Naive thymus-derived CD8-positive, alpha-beta T cell (primary cell): Measurements from ENCODE around the gene MGAT4B. TPM values are rescaled to one million over a fixed set of nuclear protein-coding genes. Genes with fewer than 3 reads are reported as not detected.

Source experiments
- ATAC-seq, 2 donors: fragments of 150-1000 bp; cut with Tn5 transposase in 1 of 2; sonication (Bioruptor Pico), chemical (Tn5 transposase) in 1 of 2; 1 replicate in 1 of 2; 2 replicates in 1 of 2; pipeline ENCODE4 v1.10.0; 2021; ENCODE audit warnings: mild to moderate bottlenecking in 2 of 2, moderate library complexity in 2 of 2
- POLR2A ChIA-PET: fragments of 350-600 bp; sonication (Branson Sonifier 250); formaldehyde crosslinking; loops from one replicate; lab custom pipeline; 2021; ENCODE audit warnings: antibody characterized with exemption; lab: Charles Lee
- DNase-seq, 10 donors: peaks; one replicate each; pipeline versions ENCODE4 v3.0.0 to v3.0.0-alpha.2; 2020 to 2022
- H3K27ac Mint-ChIP-seq, 10 donors: one replicate each; pipeline ENCODE4 v1.8.0; 2020 to 2022; ENCODE audit warnings: mild to moderate bottlenecking in 10 of 10, mixed read lengths in 10 of 10, moderate library complexity in 4 of 10, inconsistent platforms in 1 of 10
- H3K27me3 Mint-ChIP-seq, 5 donors: one replicate each; pipeline ENCODE4 v1.8.0; 2021 to 2022; ENCODE audit warnings: mixed read lengths in 5 of 5
- H3K36me3 Mint-ChIP-seq, 3 donors: one replicate each; pipeline ENCODE4 v1.8.0; 2020 to 2022; ENCODE audit warnings: mixed read lengths in 3 of 3, mild to moderate bottlenecking in 2 of 3, inconsistent platforms in 1 of 3
- H3K4me1 Mint-ChIP-seq, 4 donors: one replicate each; pipeline ENCODE4 v1.8.0; 2021 to 2022; ENCODE audit warnings: mixed read lengths in 4 of 4
- H3K4me3 Mint-ChIP-seq, 10 donors: one replicate each; pipeline ENCODE4 v1.8.0; 2020 to 2022; ENCODE audit warnings: mild to moderate bottlenecking in 10 of 10, mixed read lengths in 10 of 10, moderate library complexity in 6 of 10, inconsistent platforms in 1 of 10
- H3K9me3 Mint-ChIP-seq, 9 donors: one replicate each; pipeline ENCODE4 v1.8.0; 2020 to 2022; ENCODE audit warnings: mixed read lengths in 9 of 9, mild to moderate bottlenecking in 3 of 9, inconsistent platforms in 1 of 9, moderate library complexity in 1 of 9
- polyA plus RNA-seq, 3 donors: library from polyadenylated mRNA; unstranded; fragments of 300-500 nt; fragmentation: Illumina TruSeq; gene quantifications; one replicate each; pipeline ENCODE4 v1.2.3, GENCODE V29; 2021
- total RNA-seq, 8 experiments: library from RNA in 2 of 8; stranded (reverse) in 2 of 8; gene quantifications; one replicate each; pipeline ENCODE4 v1.2.3 and lab custom pipeline; 2021 to 2026

MGAT4B gene
- total and polyA plus RNA-seq, 5 experiments from 2014 or later, result 7.8 to 175 (median 20.9) TPM

- POLR2A ChIA-PET, result interaction anchor here (0.6 to 5.3 kb wide), 5 partner anchors 23 to 274 kb away, joined by 3 to 41 read pairs (median 7); partner anchors contain the start of genes HNRNPH1, RNF130 and SQSTM1
- Mint-ChIP-seq H3K9me3 (no peaks in the 10 kb centered on the region), H3K27me3 (peaks cover 0 to 2% (median 0%) of the 10 kb centered on the region in 5 donors), H3K4me1 (peaks cover 21 to 43% (median 38%) of the 10 kb centered on the region in 4 donors), H3K4me3 (peak overlapping the region in 2 of 10 donors; percentile 1 to 65), H3K36me3 (peaks cover 0 to 16% (median 2%) of the 10 kb centered on the region in 3 donors), H3K27ac (no peak overlapping the region)
- ATAC-seq (no peak), DNase-seq (no peak)
These were observed 8.9 kb downstream of the MGAT4B start for GRCh38 chr5:179797741-179798140.

DNA sequence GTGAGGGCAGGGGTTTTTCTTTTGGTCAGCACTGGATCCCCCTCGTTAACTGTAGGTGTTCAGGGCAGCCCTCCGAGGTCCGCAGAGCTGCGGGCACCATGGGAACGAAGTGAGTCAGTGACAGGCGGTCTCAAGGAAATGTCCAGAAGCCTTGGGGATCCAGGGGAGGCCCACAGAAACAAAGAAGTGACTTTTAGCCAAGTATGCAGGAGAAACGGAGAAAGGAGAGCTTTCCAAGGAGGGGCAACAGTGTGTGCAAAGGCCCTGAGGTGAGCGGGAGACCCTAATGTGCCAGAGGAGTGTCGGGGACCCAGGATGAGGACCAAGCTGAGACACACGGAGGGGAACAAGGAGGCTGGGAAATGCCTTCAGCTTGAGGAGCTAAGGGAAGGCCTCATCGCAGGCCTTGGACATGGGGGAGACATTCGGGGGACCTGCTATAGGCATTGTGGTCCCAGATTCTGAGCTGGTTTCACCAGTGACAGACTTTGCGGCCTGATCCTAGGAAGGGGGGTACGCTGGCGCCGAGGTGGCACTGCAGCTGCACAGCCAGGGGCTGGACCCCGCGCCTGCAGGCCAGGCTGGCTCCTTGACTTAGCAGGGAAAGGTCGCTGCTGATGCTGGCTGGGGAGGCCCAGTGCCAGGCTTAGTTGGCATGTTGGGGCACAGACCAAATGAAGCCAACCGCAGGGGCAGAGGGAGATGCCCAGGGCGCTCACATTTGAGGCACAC is 9.6 kb downstream of the MGAT4B start:
- POLR2A ChIA-PET, result interaction anchor here (0.5 to 5.3 kb wide), 11 partner anchors 9 to 457 kb away, joined by 3 to 41 read pairs (median 4); partner anchors contain the start of genes HNRNPH1, RNF130 and SQSTM1
- peaks cover 0 to 16% (median 2%) of the 10 kb centered on the region in 3 donors for H3K36me3 Mint-ChIP-seq
- peaks cover 22 to 42% (median 37%) of the 10 kb centered on the region in 4 donors for H3K4me1 Mint-ChIP-seq

GRCh38 chr5:179795863-179796833 is 10.5 kb downstream of the MGAT4B start:
- Mint-ChIP-seq H3K4me1 (peaks cover 18 to 37% (median 32%) of the 10 kb centered on the region in 4 donors), H3K27ac (peak overlapping the region in 5 of 10 donors; percentile 8 to 68 (median 29)), H3K9me3 (no peaks in the 10 kb centered on the region), H3K4me3 (peak overlapping the region; percentile 62 to 82 (median 67)), H3K36me3 (peaks cover 0 to 14% (median 0%) of the 10 kb centered on the region in 3 donors), H3K27me3 (no peaks in the 10 kb centered on the region)
- POLR2A ChIA-PET, result interaction anchor here (0.5 to 5.3 kb wide), 9 partner anchors 10 to 275 kb away, joined by 3 to 41 read pairs (median 4); partner anchors contain the start of genes HNRNPH1, RNF130 and SQSTM1
- peak; percentile 62 to 68 for ATAC-seq
- DNase-seq, result peak; percentile 44 to 76 (median 60)

More for the DNA sequence above, 9.6 kb downstream of the MGAT4B start:
- Mint-ChIP-seq H3K4me3 (peak overlapping the region; percentile 62 to 82 (median 67)), H3K9me3 (no peaks in the 10 kb centered on the region), H3K27me3 (peaks cover 0 to 2% (median 0%) of the 10 kb centered on the region in 5 donors), H3K27ac (peak overlapping the region in 5 of 10 donors; percentile 43 to 68 (median 48))
- DNase-seq, result no peak
- ATAC-seq, result no peak

- H3K9me3 Mint-ChIP-seq, result no peaks in the 10 kb centered on the region
These were observed 11.4 kb downstream of the MGAT4B start for GRCh38 chr5:179795049-179795862.

DNA sequence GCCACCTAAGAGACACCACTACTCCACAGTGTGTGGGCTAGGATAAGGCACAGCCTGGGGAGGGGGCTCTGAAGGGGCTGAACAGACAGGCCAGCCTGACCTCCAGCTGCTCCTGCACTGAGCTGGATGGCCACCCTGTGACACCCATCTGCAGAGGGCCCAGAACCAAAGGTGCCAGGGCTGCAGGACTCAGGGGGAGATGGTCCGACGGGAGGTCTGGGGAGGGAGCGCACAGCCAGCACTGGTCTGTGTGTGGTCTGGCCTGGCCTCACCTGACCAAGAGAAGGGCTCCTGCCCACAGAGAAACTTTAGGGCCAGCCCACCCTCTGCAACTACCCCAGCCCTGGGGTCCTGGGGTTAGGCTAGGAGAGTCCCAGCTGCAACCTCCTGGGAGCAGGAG is 12.1 kb downstream of the MGAT4B start:
- ATAC-seq, result no peak
- peaks cover 18 to 37% (median 32%) of the 10 kb centered on the region in 4 donors for H3K4me1 Mint-ChIP-seq
- peak overlapping the region; percentile 52 to 82 (median 69) for H3K4me3 Mint-ChIP-seq
- H3K36me3 Mint-ChIP-seq, result peaks cover 0 to 10% (median 0%) of the 10 kb centered on the region in 3 donors
- H3K9me3 Mint-ChIP-seq, result no peaks in the 10 kb centered on the region
- H3K27ac Mint-ChIP-seq, result peak overlapping the region in 8 of 10 donors; percentile 5 to 89 (median 80)
- H3K27me3 Mint-ChIP-seq, result no peaks in the 10 kb centered on the region
- POLR2A ChIA-PET, result interaction anchor here (0.8 to 5.3 kb wide), 9 partner anchors 9 to 171 kb away, joined by 3 to 41 read pairs (median 6); partner anchors contain the start of genes HNRNPH1, MAML1 and SQSTM1
- DNase-seq, result no peak

More at GRCh38 chr5:179795049-179795862, 11.4 kb downstream of the MGAT4B start:
- ATAC-seq (peak in 1 of 2 donors; percentile 20), DNase-seq (no peak)
- POLR2A ChIA-PET, result interaction anchor here (0.5 to 5.3 kb wide), 12 partner anchors 9 to 172 kb away, joined by 3 to 41 read pairs (median 6); partner anchors contain the start of genes HNRNPH1, MAML1 and SQSTM1
- peaks cover 0 to 14% (median 0%) of the 10 kb centered on the region in 3 donors for H3K36me3 Mint-ChIP-seq
- peak overlapping the region in 6 of 10 donors; percentile 29 to 82 (median 72) for H3K27ac Mint-ChIP-seq
- H3K27me3 Mint-ChIP-seq, result no peaks in the 10 kb centered on the region
- H3K4me3 Mint-ChIP-seq, result peak overlapping the region; percentile 52 to 82 (median 69)
- H3K4me1 Mint-ChIP-seq, result peaks cover 18 to 37% (median 32%) of the 10 kb centered on the region in 4 donors

- Mint-ChIP-seq H3K27ac (peak overlapping the region in 7 of 10 donors; percentile 82 to 90 (median 88)), H3K9me3 (no peaks in the 10 kb centered on the region), H3K4me3 (peak overlapping the region; percentile 57 to 82 (median 69)), H3K36me3 (peaks cover 0 to 6% (median 0%) of the 10 kb centered on the region in 3 donors), H3K27me3 (no peaks in the 10 kb centered on the region), H3K4me1 (peaks cover 18 to 37% (median 31%) of the 10 kb centered on the region in 4 donors)
- ATAC-seq, result no peak
- DNase-seq, result no peak
- POLR2A ChIA-PET, result interaction anchor here (0.5 to 5.3 kb wide), 12 partner anchors 8 to 171 kb away, joined by 3 to 41 read pairs (median 5); partner anchors contain the start of genes HNRNPH1, MAML1 and SQSTM1
These were observed 12.5 kb downstream of the MGAT4B start for GRCh38 chr5:179794171-179794570.

DNA sequence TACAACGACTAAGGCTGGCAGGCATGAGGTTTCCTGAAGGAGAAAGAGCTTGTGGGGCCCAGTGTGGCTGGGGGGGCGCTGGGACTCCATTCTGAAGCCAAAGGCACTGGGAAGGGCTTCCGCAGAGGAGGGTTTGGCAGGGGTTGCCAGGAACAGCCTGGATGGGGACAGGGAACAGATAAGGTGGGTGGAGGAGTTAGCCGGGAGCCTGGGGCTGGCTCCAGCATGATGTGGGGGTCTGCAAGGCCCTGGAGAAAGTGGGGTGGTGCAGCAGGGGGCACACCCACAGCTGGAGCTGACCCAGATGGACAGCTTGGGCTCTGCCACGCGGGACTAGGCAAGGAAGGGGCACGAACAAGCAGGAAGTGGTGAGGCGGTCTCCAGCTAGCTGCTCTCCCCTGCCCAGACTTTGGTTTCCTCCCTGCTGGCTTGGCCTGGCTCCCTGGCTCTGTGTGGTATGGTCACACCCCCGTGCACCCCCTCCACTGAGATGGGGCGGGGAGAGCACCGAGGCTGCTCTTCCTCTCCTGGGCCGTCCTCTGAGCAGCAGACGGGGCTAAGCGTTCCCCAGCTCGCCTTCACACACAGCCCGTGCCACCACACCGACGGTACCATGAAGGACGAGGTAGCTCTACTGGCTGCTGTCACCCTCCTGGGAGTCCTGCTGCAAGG is 13.1 kb downstream of the MGAT4B start, which contains the start of gene LTC4S:
LTC4S (plus strand) TSS at position 519 of the 672 bp plus-strand sequence; CDS start at position 614, 95 bp downstream.
- Mint-ChIP-seq H3K36me3 (peaks cover 0 to 3% (median 0%) of the 10 kb centered on the region in 3 donors), H3K27me3 (no peaks in the 10 kb centered on the region), H3K27ac (peak within 1 kb of the TSS; percentile 78 to 90 (median 88)), H3K4me1 (peaks cover 18 to 37% (median 31%) of the 10 kb centered on the region in 4 donors), H3K9me3 (peaks cover 0 to 1% (median 0%) of the 10 kb centered on the region in 9 donors), H3K4me3 (peak within 1 kb of the TSS; percentile 57 to 82 (median 69))
- peak; percentile 59 to 78 for ATAC-seq
- DNase-seq, result peak in 9 of 10 donors; percentile 32 to 84 (median 51)
- POLR2A ChIA-PET, result interaction anchor here (0.5 to 5.3 kb wide), 10 partner anchors 9 to 170 kb away, joined by 3 to 41 read pairs (median 6); partner anchors contain the start of genes HNRNPH1, MAML1 and SQSTM1

DNA sequence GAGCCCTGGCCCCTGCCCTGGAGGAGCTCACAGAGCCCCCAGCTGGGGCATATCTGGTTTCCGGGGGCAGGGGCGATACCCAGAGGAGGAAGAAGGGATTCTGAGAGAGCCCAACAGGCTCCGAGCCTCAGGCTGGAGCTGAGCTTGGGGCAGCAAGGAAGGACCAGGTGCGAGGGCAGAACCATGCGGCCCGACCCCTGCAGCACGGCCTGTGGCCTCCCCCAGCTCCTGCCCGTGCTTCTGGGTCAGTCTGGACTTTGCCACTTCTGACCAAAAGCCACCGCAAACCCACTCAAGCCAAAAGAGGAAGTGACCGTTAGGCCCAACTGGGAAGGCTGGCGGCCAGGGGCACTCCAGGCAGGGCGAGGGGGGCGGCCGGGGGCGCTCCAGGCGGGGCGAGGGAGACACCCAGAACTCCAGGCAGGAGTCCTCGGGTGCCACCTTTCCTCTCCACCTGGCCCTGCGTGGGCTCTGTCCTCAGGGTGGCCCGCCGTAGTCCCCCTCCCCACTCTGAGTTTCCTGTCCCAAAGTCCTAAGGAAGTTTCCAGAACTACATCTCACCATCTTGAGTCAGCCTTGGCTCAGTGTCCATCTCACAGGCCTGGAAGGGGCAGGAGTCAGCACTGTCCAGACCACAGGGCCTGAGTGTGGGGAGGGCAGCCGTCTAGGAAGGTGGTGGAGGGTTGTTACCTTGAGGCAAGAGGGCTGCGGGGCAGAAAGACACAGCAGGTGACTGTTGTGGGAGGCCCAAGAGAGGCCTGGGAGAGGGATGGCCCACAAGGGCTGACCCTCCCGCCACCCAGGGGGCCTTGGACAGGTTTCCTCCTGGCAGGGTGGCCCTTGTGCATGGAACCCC is 13.8 kb downstream of the MGAT4B start:
- H3K9me3 Mint-ChIP-seq, result peaks cover 0 to 3% (median 0%) of the 10 kb centered on the region in 9 donors
- ATAC-seq, result no peak

DNA sequence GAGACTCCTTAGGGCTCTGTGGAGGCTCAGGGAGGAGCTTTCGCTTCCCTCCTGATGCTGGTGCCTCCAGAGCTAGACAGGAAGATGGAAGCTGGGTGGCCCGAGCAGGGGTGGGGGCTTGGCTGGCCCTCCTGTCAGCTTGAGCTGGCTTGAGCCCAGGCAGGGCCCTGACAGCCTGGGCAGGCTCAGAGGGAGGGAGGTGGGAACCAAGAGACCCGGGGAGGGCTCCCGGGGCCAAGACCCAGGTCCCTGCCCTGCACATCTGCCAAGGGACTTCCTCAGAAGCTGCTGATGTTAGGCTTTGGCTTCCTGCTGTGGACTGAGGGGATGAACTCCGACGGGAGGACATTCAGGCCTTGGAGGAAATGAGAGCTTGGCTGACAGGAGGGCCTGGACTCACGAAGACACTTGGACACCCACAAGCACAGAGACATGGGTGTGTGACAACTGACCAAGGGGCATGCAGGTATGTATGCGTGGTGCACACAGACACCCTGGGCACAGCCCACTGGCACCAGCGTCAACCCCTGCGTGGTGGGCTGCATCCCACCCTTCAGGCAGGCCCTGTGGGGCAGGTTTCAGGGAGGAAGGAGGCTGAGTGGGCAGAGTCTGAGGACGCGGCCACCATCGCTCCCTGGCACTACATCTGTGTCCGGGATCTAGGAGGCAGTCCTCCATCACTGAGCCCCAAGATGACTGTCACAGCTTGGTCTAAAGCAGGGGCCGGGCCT is 14.6 kb downstream of the MGAT4B start:
- Mint-ChIP-seq H3K9me3 (peaks cover 0 to 3% (median 0%) of the 10 kb centered on the region in 9 donors), H3K36me3 (peaks cover 0 to 3% (median 0%) of the 10 kb centered on the region in 3 donors), H3K27ac (peak overlapping the region; percentile 46 to 89 (median 76)), H3K27me3 (no peaks in the 10 kb centered on the region), H3K4me1 (peaks cover 18 to 36% (median 30%) of the 10 kb centered on the region in 4 donors), H3K4me3 (peak overlapping the region in 1 of 10 donors; percentile 18)
- no peak for ATAC-seq
- no peak for DNase-seq
- POLR2A ChIA-PET, result interaction anchor here (0.5 to 1.8 kb wide), 4 partner anchors 11 to 95 kb away, joined by 3 to 5 read pairs (median 4); no protein-coding TSS in a partner anchor

More for the DNA sequence above, 13.8 kb downstream of the MGAT4B start:
- Mint-ChIP-seq H3K4me1 (peaks cover 18 to 37% (median 31%) of the 10 kb centered on the region in 4 donors), H3K27me3 (no peaks in the 10 kb centered on the region), H3K36me3 (peaks cover 0 to 3% (median 0%) of the 10 kb centered on the region in 3 donors), H3K4me3 (peak overlapping the region in 7 of 10 donors; percentile 61 to 82 (median 73)), H3K27ac (peak overlapping the region; percentile 78 to 89 (median 86))
- POLR2A ChIA-PET, result interaction anchor here (0.5 to 5.3 kb wide), 9 partner anchors 11 to 96 kb away, joined by 3 to 41 read pairs (median 5); partner anchors contain the start of genes MAML1 and SQSTM1
- DNase-seq, result no peak
